AG10803 (cell line): ENCODE data around the gene CLEC2D.
"Not testable (repeated sequence)": the region's sequence is repeated elsewhere in the genome, so short reads cannot be mapped to it uniquely, and the experiment has no call there.

Experiments
- DNase-seq: peaks from one replicate; pipeline ENCODE4 v3.0.0; 2010; ENCODE audit warnings: low read depth
- H3K4me3 ChIP-seq: 2 replicates; pipeline ENCODE4 v1.5.1; 2011; ENCODE audit warnings: mild to moderate bottlenecking, low read length, control low read depth
- CTCF ChIP-seq: conservative IDR thresholded peaks from 2 replicates; pipeline ENCODE4 v1.5.1; 2011; ENCODE audit warnings: mild to moderate bottlenecking, low read length, control low read depth, inconsistent platforms

The CLEC2D gene

GRCh38 chr12:9702255-9702654 is 32.7 kb downstream of the CLEC2D start:
- no peak for DNase-seq
- H3K4me3 ChIP-seq: no peak overlapping the region
- TF ChIP-seq CTCF: no peak

GRCh38 chr12:9704561-9704960 is 35.0 kb downstream of the CLEC2D start:
- not testable (repeated sequence) for DNase-seq, H3K4me3 ChIP-seq

- no peak for TF ChIP-seq CTCF
- DNase-seq: no peak
- no peak overlapping the region for H3K4me3 ChIP-seq
These were observed 36.7 kb downstream of the CLEC2D start for GRCh38 chr12:9706086-9706685.

- H3K4me3 ChIP-seq: no peak overlapping the region
- no peak for DNase-seq
- TF ChIP-seq CTCF: no peak
These were observed 37.8 kb downstream of the CLEC2D start for GRCh38 chr12:9707356-9707755.

- TF ChIP-seq CTCF: peak; percentile 89
- DNase-seq: peak; percentile 58
- no peak overlapping the region for H3K4me3 ChIP-seq
These were observed 38.6 kb downstream of the CLEC2D start for GRCh38 chr12:9707864-9708808.

GRCh38 chr12:9708853-9709252 is 39.3 kb downstream of the CLEC2D start:
- no peak for TF ChIP-seq CTCF
- no peak for DNase-seq
- H3K4me3 ChIP-seq: no peak overlapping the region

- H3K4me3 ChIP-seq: no peak overlapping the region
- no peak for DNase-seq
- TF ChIP-seq CTCF: no peak
These were observed 41.3 kb downstream of the CLEC2D start for GRCh38 chr12:9710584-9711375.
